SH-SY5Y (cell line): Measurements from ENCODE around the gene ASB7.

Experiments used
- GATA2 ChIP-seq: IDR thresholded peaks from 2 replicates; pipeline ENCODE4 v1.6.1; 2011; ENCODE audit warnings: mild to moderate bottlenecking, low read depth, low read length
- GATA3 ChIP-seq: IDR thresholded peaks from 2 replicates; pipeline ENCODE4 v1.6.1; 2011; ENCODE audit warnings: low read depth, mild to moderate bottlenecking, low read length, moderate library complexity

GRCh38 chr15:100694381-100695021 is 92.1 kb downstream of the ASB7 start:
- TF ChIP-seq GATA2 = no peak
- TF ChIP-seq GATA3 = no peak
